ENCODE measurements around the gene CPSF4.

Gene CPSF4

DNA sequence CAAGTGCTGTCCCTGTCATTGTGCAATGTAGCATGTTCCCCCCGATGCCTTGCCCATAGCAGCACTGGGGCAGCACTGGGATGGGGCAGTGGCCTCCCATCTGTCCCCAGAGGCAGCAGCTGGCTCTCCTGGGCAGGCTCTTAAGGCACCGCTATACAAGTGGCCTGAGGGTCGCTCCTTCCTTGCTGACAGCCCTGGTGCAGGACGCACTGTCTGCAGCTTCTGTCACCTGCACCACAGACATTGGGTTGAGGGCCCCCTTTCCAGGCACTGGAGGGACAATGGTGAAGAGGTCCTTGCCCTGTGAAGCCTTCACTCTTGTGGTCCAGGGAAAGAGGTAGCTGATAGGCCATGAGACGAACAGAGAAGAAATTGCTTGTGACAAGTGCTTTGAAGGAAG is 10.6 kb downstream of the CPSF4 start:
- no peak for DNase-seq

DNA sequence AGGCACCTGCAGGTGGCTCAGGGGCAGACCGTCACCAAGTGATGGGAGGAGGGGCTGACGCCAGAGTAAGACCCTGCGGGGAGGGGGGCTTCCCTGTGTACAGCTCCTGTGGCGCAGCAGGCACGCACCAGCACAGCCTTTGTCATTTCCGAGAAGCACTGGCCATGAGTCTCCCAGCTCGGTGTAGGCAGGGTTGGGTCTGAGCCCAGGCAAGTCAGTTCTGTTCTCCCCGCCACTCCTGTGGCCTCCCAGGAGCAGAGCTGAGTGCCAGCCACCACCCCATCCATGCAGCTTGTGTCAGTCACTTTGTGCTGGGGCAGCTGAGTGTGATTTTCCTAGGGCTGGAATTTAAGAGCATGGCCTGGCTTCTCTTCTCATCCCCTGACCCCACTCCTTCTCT is 13.2 kb downstream of the CPSF4 start:
- DNase-seq: no peak

DNA sequence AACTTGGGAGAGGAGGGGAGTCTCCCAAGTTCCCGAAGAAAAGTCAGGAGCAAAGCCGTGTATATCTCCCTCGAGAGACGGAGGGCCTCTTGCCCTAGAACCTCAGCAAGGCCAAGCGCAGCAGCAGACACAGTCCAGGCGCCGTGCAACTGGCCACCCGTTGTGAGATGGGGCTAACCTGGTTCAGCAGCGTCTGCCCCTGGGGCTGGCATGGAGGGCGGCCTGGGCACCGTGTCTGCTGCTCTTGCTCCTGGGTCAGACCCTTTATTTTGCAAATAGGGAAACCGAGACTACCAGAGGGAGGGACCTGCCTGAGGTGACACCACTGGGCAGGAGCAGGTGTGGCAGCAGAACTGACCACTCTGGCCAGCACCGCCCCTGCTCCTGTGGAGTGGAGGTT is 13.8 kb downstream of the CPSF4 start:
- DNase-seq: no peak

DNA sequence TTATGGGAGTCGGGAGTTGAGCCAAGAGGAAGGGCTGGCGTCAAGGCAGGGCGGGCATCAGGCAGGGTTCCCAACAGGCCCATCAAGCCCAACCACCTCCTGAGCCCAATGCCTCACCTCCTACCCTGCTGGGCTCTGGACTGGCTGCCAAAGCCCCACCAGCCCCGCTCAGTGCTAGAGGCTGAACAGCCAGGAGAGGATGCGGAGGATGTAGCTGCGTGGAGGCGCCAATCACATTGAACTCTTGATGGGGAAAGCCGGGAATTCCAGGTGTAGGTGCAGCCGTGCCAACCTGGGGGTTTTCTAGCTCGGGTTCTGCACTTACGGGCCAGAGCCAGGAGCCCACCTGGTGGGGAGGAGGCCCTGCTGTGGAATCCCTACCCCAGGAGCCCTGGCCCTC is 14.4 kb downstream of the CPSF4 start:
- no peak for DNase-seq

DNA sequence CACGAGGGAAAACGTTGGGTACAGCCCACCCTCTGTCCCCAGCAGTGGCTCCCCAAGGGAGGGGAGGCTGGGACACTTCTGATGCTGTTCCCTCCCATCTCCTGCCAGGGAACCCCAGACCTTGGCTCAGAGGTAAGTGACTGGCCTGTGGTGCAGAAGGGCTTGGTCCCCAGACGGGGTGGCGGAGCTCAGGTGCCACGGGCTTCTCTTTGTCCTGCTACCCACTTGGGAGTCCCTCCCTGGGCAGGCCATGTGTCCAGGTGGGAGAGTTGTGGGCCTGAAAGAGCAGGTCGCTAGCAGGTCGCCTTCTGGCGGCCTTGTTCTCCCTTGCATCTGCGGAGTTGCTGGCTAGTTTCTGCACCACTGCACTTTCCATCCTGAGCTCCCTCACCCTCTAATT is 17.1 kb downstream of the CPSF4 start:
- DNase-seq: no peak

DNA sequence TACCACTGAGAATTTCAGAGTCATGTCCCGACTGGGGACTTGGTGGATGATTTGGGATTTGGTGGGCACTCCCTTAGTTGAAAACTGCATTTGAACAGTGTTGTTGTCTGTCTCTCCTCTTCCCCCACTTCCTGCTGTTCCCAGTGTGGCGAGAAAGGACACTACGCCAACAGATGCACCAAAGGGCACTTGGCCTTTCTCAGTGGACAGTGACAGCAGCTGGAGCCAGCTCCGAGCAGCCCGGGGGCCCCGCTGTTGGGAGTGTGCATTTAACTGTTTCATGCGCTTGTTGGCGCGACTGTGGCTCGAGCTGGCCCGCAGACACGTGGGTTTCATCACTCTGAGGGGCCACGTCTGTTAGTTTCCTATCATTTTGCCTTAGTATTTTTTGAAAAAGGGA is 17.5 kb downstream of the CPSF4 start:
- DNase-seq: no peak

DNA sequence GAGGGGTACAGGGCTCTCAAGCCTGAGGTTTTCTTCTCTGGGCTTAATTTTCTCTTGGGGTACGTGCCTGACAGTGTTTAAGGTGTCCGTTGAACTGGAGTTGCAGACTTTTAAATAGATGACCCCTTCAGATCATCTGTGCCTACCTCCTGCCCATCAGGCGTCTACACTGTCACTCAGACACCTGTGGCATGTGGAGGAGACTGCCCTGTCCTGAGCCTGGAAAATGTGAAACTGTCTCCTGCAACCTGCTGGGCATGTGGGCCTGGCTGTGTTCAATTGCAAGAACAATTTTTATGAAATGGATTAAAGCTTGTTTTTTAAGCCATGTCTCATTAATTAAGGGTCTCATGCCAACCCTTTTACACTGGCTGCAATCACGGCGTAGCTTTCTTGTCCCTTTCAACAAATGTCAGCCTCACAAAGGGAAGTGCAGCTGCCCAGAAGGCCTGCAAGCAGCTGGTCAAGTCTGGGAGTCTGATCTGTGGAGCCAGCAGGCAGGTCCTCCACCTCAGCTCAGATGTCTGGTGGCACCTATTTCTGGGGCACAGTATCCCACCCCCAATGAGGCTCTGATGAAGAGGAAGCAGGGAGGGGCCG is 18.4 kb downstream of the CPSF4 start:
- no peak for DNase-seq

DNA sequence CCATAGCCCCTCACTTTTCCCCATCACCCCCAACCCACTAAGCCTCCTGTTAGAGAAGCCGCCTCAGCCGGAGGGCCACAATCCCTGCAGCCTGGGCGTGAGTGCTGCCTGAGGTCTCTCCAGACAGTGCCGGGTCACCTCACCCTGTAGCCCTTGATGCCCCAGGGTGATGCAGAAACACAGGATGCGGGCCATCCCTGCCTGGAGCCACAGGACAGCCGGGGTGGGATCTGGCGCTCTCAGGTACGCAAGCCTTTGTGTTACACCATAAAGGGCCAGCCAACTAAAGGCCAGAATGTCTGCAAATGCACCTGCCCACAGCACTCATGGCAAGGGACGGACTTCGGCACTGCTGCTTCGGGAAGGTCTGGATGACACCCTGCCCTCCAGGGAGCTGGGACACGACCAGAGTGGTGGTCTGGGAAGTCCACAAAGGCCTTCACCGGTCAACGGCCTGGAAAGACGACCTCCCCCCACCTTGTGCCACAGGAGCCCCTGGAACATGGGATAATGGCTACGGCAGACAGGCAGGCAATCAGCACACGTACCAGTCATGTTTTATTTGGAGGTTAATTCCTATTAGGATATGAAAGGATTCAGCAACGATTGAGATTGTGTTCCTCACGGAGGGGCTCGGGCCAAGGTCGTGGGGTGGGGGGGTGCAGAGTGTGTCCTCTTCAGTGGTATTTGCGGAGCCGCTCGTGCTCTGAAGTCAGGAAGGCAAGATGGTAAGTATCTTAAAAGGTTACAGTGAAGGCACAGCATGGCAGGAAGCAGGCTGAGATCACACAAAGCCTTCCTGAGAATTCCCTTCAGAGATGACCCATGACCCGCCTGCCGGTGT is 19.1 kb downstream of the CPSF4 start:
- DNase-seq: no peak

DNA sequence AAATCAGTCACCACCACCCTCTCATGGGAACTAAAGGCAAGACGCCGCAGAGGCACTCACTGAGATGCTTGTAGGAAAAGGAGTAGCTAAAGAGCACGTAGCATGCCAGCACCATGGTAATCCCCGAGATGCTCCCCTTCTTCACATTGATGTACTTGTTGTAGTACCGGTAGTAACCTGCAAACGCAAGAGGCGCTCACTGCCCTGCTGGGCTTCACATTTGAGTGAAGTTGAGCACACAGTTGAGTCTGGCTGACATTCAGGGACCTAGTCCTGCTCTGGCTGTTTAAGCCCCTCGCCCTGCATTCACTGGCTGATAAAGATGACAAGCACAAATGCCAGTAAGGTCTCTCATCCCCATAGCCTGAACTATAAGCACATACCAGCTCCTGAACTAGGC is 20.3 kb downstream of the CPSF4 start:
- peak; percentile 64 for DNase-seq

DNA sequence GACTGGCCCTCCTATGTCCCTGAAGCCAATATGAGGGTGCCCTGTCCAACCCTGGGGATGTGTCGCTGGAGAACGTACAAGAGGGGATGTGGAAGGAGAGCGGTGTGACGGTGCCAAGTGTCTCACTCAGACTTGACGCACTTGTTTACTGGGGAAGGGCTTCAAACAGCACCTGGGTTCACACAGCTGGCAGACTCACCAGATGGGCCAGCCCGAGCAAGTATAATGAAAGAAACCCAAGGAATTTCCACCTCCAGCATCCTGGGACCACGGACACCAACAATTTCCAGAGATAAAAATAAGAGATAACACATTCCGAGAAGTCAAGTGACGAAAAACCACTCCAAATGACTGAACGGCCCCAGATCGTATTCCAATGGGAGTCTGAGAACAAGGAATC is 21.9 kb downstream of the CPSF4 start:
- no peak for DNase-seq

DNA sequence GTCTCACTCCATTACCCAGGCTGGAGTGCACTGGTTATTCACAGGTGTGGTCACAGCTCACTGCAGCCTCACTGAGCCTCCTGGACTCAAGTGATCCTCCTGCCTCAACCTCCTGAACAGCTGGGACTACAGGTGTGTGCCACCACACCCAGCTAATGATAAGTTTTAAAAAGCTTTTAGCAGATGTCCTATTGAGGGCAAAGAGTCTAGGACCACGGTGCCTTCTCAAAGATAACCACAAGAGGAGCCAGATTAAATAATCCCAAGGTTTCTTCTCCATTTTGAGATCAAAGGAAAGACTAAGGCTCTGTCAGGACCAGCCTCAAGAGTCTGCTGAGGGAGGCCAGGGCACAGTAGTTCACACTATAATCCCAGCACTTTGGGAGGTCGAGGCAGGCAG is 22.5 kb downstream of the CPSF4 start:
- no peak for DNase-seq

DNA sequence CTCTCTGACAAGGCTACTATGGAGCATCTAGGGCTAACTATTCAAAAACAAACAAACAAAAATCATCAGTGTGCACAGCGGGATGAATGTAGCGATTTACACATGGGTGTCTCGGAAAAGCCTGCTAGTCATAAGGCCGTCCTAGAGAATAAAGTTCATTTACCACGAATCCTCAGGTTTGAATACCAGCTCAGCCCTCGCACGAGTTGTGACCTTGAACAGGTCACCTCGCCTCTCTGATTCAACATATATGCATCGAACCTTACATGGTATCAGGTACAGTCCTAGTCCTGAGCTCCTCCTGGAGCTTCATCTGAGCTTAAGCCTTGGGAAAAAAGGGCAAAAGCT is 26.7 kb downstream of the CPSF4 start:
- DNase-seq: no peak

DNA sequence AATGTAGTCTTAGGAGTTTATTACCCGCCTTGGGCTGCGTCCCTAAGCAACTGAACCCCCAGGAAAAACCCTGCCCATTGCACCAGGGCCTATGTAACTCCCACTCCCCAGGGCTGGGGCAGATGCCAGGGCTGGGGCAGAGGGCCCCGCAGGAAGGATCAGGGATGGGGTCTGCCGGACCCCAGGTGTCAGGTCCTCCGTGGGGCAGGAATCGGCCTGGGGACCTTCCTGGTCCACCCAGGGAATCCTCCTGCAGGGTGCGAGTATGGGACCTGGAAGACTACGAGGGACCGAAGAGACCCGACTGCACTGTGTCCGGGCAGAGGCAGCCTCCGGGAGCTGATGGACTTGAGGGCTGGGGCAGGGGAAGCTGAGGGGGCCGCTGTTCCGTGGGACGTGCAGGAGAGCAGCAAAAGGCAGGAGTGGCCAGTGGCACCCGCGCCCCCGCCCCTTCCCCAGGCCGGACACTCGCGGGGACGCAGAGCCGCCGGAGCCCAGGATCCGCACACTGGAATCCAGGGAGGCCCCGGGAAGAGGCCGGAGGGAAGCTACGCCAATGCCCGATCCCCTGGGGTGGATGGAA is 29.7 kb downstream of the CPSF4 start:
- DNase-seq: no peak

DNA sequence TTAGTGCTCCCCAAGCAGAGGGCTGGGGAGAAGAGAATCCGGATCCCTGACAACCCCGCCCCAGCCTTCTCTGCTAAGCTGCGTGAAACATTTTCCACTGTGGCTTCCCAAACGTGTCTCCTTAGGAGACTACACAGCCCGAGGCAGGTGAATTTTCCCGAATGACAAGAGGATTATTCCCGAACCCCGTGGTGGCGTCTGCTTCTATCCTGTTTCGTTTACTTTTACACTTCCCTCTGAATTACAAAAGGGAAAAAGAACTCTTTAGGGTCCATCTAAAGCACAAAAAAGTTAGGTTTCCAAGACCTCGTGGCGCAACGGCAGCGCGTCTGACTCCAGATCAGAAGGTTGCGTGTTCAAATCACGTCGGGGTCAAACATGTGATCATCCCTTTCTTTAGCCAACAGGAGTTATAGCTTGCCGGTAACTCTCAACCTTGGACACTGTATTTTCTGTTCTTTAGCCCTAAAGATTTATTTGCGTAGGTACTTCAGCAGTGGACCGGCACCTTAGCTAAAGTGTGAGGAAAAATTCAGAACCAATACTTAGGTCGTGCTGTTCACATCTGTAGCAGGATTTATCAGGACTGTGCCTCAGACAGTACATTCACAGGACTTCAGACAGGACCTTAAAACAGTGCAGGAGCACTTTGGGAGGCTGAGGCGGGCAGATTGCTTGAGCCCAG is 30.8 kb downstream of the CPSF4 start:
- DNase-seq: no peak

DNA sequence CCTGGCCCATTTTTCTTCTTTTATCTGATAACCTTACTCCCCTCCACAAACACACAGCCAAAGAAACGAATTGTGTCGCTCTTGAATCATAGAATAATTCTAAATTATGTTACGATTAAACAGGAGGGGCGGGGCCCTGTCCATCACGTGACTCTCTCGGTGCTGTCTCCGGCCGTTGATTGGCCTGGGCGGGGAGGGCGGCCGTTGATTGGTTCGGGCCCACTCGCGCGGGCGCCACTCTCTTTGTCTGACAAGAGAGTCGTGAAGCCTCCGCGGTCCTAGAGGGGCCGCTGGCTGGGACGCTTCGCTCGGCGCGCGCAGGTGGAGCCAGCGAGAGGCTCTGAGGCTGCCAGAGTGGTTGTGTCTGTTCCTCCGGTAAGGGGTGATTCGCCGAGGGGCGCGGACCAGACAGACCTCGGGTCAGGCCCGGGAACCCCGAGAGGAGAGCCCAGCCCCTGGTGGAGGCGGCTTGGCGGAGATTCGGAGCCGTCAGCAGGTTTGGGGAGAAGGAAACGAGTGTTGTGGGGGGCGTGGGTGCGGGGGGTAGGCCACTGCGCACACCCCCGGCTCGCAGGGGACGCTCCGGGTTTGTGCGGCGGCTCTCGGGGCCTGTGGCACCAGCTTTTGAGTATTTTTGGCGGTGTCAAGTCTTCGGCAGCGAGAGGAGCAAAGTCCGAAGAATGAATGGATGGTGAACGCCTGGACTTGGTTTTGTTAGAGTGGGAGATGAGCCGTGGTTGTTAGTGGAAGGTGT is 34.0 kb downstream of the CPSF4 start, which contains the start of gene ZNF789:
TSS of gene ZNF789 (plus strand) at position 330 of the 754 bp plus-strand sequence. CDS start 3,567 bp downstream, outside the sequence.
- DNase-seq: peak; percentile 99

DNA sequence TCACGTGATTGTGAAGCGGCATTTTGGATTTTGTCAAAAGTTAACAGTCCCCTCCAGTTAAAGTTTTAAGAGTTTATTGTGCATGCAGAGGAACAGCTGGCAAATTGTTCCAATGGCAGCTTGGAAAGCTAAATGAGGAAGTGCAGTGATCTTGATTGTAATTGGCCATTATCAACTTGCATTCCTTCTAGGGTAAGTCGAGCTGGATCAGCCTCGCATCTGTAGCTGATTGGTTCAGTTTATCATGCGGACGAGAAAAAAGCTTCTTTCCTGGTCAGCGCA is 34.5 kb downstream of the CPSF4 start:
- DNase-seq: no peak

DNA sequence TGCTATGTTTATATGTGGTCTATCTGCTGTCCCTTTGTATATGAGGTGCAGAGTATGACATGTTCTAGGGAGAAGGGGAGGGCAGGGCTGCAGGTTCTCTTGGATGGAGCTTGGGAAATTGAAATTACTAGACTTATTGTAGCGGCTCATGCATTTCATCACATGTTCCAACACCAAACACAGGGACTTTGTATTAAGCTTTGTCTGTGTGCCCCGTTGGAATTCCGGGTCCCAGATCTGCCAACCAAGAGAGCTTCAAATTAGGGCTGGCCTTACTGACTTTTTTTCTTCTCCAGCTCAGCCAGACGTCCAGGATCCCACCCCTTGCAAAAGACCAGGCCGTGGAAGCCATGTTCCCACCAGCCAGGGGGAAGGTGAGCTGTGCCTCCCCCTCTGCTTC is 37.4 kb downstream of the CPSF4 start:
- no peak for DNase-seq

DNA sequence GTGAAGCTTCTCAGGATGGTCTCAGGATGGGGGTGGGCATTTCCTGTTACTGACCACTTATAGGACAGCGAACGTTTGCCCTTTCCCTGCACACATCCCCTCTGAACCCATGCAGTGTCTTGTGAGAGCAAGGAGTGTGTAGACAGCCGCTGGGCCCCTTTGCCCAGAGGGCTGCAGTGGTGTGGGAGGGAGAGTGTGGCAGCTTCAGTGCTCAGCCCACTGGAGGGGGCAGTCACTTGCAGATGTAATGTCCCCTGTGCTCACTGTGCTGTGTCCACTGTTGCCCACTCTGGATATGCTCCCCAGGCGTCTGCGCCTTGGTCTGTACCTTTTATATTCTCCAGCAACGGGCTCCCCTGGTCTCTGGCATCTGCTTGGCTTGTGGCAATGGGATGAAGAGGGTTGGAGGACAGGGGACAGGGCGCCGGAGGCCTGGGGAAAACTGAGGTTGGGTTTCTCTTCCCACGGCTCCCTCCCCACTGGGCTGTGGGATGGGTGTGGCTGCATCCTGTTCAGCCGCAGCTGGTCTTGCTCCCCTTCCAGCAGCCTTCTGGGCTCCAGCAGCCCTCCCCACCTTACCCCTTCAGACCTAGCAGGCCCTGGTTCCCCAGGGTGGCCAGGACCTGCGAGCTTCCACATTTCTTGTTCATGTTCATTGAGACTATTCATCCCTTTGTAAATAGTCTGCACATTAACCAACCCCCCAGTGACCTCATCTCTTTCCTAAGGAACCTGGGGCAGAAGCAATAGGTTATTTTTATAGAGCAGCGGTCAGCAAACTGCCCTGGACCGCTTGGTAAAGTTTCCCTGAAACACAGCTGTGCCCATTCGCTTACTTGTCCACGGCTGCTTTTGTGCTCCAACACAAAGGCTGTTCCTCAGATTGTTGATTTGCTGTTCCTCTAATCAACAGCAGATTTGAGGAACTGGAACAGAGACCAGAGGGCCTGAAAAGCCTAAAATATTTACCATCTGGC is 40.0 kb downstream of the CPSF4 start:
- no peak for DNase-seq

DNA sequence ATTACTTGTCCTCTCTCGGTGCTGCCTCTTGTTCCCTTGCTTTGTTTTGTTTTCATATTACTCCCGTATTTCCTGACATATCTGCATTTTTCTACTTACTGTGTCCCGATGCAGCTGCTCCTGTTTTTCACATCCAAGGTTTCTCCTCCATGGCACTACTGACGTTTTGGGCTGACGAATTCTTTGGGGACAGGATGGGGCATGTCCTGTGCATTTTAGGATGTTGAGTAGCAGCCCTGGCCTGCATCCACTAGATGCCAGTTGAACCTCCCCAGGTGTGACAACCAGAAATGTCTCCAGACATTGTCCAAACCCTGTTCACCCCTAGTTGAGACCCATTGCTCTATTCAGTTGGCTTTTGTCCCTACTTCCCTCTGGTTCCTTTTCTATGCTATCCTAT is 46.4 kb downstream of the CPSF4 start:
- DNase-seq: no peak

DNA sequence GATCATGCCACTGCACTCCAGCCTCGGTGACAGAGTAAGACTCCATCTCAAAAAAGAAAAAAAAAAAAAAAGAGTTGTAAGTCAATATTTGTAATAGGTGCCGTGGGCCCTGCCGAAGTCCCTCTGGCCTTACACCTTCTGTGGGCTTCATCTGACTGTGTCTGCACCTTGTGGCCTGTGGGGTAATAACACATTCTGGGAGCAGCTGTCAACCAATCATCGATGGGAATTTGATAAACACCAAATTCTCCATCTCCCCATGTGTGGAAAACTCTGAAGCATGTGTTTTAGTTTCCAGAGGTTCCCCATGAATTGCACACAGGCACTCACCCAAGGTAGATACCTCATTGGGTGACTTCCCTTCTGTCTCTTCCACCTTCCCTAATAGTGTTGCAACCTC is 50.5 kb downstream of the CPSF4 start:
- no peak for DNase-seq

DNA sequence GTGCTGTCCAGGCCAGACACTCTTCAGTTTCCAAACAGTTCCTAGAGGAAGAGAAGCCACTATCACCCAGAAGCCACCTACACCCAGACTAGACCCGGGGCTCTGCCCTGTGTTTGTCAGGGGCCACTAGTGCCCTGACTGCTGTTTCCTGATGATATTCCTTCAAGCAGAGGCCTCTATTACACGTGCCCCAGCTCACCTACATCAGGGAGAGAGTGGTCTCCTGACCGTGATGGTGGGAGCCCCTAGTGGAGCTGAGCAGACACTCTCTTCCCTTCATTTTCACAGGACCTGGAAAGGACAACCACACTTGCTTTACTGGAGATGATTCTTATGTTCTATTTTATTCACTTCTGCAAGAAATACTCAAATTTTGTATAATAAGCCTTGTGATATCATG is 52.1 kb downstream of the CPSF4 start:
- DNase-seq: no peak

DNA sequence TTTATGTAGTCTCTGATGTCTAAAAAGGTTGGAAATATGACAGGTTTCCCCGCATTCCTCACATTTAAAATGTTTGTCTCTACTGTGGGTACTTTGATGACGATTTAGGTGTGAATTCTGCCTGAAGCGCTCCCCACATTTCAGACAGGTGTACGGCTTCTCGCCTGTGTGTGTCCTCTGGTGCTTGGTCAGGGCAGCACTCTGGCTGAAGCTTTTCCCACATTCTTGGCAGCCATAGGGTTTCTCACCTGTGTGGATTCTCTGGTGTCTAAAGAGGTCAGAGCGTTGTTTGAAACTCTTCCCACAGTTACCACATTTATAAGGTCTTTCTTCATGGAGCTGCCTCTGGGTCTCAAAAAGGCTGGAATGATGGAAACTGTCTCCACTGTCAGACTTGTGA is 55.1 kb downstream of the CPSF4 start:
- no peak for DNase-seq

Data from stimulated activated CD8-positive, alpha-beta memory T cell treated with anti-CD3 and anti-CD28 coated beads, Interleukin-4, amount 100 ng/mL, for 48 hours (primary cell).